ENCODE results near the gene CD84.
"Not testable (repeated sequence)": the region's sequence is repeated elsewhere in the genome, so short reads cannot be mapped to it uniquely, and the experiment has no call there.

The CD84 gene

GRCh38 chr1:160567858-160568682 lies 11.2 kb downstream of the CD84 start:
- peak; percentile 57 for DNase-seq

- DNase-seq: no peak
Measured at GRCh38 chr1:160567341-160567740, 12.0 kb downstream of the CD84 start.

- no peak for DNase-seq
Measured at GRCh38 chr1:160565564-160565963, 13.7 kb downstream of the CD84 start.

- DNase-seq: not testable (repeated sequence)
Measured at GRCh38 chr1:160563230-160563629, 16.1 kb downstream of the CD84 start.

- DNase-seq: not testable (repeated sequence)
Measured at GRCh38 chr1:160562745-160563144, 16.6 kb downstream of the CD84 start.

- DNase-seq: no peak
Measured at GRCh38 chr1:160560806-160561205, 18.5 kb downstream of the CD84 start.

GRCh38 chr1:160560045-160560705 lies 19.1 kb downstream of the CD84 start:
- DNase-seq: no peak

- not testable (repeated sequence) for DNase-seq
Measured at GRCh38 chr1:160559437-160559836, 19.9 kb downstream of the CD84 start.

GRCh38 chr1:160558660-160559380 lies 20.5 kb downstream of the CD84 start:
- no peak for DNase-seq

- DNase-seq: no peak
Measured at GRCh38 chr1:160553778-160554177, 25.5 kb downstream of the CD84 start.

- no peak for DNase-seq
Measured at GRCh38 chr1:160552425-160552824, 26.9 kb downstream of the CD84 start.

GRCh38 chr1:160550572-160551034 lies 28.7 kb downstream of the CD84 start:
- peak; percentile 38 for DNase-seq

GRCh38 chr1:160549665-160550006 lies 29.7 kb downstream of the CD84 start:
- no peak for DNase-seq

GRCh38 chr1:160548960-160549664 lies 30.2 kb downstream of the CD84 start:
- no peak for DNase-seq

GRCh38 chr1:160548183-160548582 lies 31.1 kb downstream of the CD84 start:
- DNase-seq: no peak

- no peak for DNase-seq
Measured at GRCh38 chr1:160547422-160547821, 31.9 kb downstream of the CD84 start.

GRCh38 chr1:160546942-160547341 lies 32.4 kb downstream of the CD84 start:
- DNase-seq: no peak

GRCh38 chr1:160544647-160545046 lies 34.6 kb downstream of the CD84 start:
- no peak for DNase-seq

GRCh38 chr1:160542303-160542945 lies 36.9 kb downstream of the CD84 start:
- DNase-seq: no peak

- DNase-seq: no peak
Measured at GRCh38 chr1:160541622-160542302, 37.5 kb downstream of the CD84 start.

- no peak for DNase-seq
Measured at GRCh38 chr1:160540859-160541233, 38.5 kb downstream of the CD84 start.
